Endodermal cell (in vitro differentiated cells): ENCODE measurements around the gene RELA. TPM values are rescaled to one million over a fixed set of nuclear protein-coding genes. Genes with fewer than 3 reads are reported as not detected.

ENCODE experiments used
- DNase-seq: peaks from one replicate; pipeline ENCODE4 v3.0.0-alpha.2; 2017
- H3K27ac ChIP-seq: 2 replicates; pipeline ENCODE4 v1.5.1; 2013; ENCODE audit warnings: mild to moderate bottlenecking, low read depth, low read length, moderate library complexity
- H3K27me3 ChIP-seq: 2 replicates; pipeline ENCODE4 v1.6.1; 2013; ENCODE audit warnings: mild to moderate bottlenecking, low read length, moderate library complexity; ENCODE audit not compliant: insufficient read depth, control insufficient read depth, poor library complexity, severe bottlenecking
- H3K36me3 ChIP-seq: 2 replicates; pipeline ENCODE4 v1.7.0; 2013; ENCODE audit warnings: mild to moderate bottlenecking, low read length, moderate library complexity; ENCODE audit not compliant: control insufficient read depth, insufficient read depth
- H3K4me1 ChIP-seq: one replicate; pipeline ENCODE4 v1.7.0; 2013; ENCODE audit warnings: low read length; ENCODE audit not compliant: control insufficient read depth, insufficient read depth
- H3K4me3 ChIP-seq: 2 replicates; pipeline ENCODE4 v1.5.1; 2013; ENCODE audit warnings: mild to moderate bottlenecking, low read length, moderate library complexity
- H3K9ac ChIP-seq: 2 replicates; pipeline ENCODE4 v1.6.1; 2013; ENCODE audit warnings: mild to moderate bottlenecking, low read length, moderate library complexity; ENCODE audit not compliant: poor library complexity, severe bottlenecking; ENCODE audit errors: extremely low read depth
- H3K9me3 ChIP-seq: 2 replicates; pipeline ENCODE4 v1.6.1; 2013; ENCODE audit warnings: mild to moderate bottlenecking, low read length, moderate library complexity; ENCODE audit not compliant: control insufficient read depth
- H3K27ac Mint-ChIP-seq: 2 replicates; pipeline ENCODE4 v1.8.0; 2020; ENCODE audit warnings: mixed read lengths
- H3K27me3 Mint-ChIP-seq: 2 replicates; pipeline ENCODE4 v1.8.0; 2021; ENCODE audit warnings: mild to moderate bottlenecking, mixed read lengths; ENCODE audit not compliant: insufficient read depth
- H3K36me3 Mint-ChIP-seq: 2 replicates; pipeline ENCODE4 v1.8.0; 2020; ENCODE audit warnings: low read depth, mixed read lengths
- H3K4me1 Mint-ChIP-seq: 2 replicates; pipeline ENCODE4 v1.8.0; 2020; ENCODE audit warnings: mixed read lengths
- H3K4me3 Mint-ChIP-seq: 2 replicates; pipeline ENCODE4 v1.8.0; 2020; ENCODE audit warnings: mild to moderate bottlenecking, moderate library complexity, mixed read lengths
- H3K9me3 Mint-ChIP-seq: 2 replicates; pipeline ENCODE4 v1.8.0; 2020; ENCODE audit warnings: mild to moderate bottlenecking, mixed read lengths
- CTCF ChIP-seq: fragments of 200-600 bp; sonication (generic); conservative IDR thresholded peaks from 2 replicates; pipeline ENCODE4 v1.5.0; 2021; ENCODE audit warnings: antibody characterized with exemption, mild to moderate bottlenecking
- WGBS, 2 experiments: methylation state at CpG; one replicate each; pipeline versions ENCODE4 v1.1.5 to v1.1.7; 2013; ENCODE audit warnings: missing lambda C conversion rate in 2 of 2, mixed read lengths in 1 of 2; ENCODE audit not compliant: insufficient coverage in 1 of 2, insufficient read length in 1 of 2; 5-methylcytosine and 5-hydroxymethylcytosine counted together
- total RNA-seq, 2 donors: library from RNA; stranded (reverse); fragmentation: NEBNext Ultra II Directional in 1 of 2; extraction: Animal tissue kit (Norgen Biotek cat#: 25700) in 1 of 2; gene quantifications; 2 replicates in 1 of 2; 3 replicates in 1 of 2; pipeline ENCODE4 v1.2.1, GENCODE V29; 2021

RELA gene
- total RNA-seq, 2 donors from 2014 or later, result 40.2 to 41.1 TPM

DNA sequence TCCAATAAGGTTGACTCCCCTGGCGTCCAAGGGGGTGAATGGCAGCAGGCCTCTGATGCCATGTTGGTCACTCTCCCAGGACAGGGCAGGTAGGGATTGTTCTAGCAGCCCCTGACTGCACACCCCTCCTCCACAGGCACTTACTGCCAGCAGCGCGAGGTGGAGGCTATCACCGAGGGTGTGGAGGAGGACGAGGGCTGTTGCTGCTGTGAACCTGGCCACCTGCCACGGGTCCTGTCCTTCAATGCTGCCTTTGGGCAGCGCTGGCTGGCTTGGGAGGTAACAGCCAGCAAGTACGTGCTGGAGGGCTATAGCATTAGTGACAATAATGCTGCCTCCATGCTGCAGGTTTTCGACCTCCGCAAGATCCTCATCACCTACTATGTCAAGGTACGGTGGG, 32.5 kb downstream of the RELA start:
- WGBS, 2 experiments, result 93 to 97% methylated on average over 10 to 11 of the region's 11 CpGs
- peaks cover 50% of the 10 kb centered on the region for H3K36me3 Mint-ChIP-seq
- no peaks in the 10 kb centered on the region for H3K9me3 Mint-ChIP-seq

DNA sequence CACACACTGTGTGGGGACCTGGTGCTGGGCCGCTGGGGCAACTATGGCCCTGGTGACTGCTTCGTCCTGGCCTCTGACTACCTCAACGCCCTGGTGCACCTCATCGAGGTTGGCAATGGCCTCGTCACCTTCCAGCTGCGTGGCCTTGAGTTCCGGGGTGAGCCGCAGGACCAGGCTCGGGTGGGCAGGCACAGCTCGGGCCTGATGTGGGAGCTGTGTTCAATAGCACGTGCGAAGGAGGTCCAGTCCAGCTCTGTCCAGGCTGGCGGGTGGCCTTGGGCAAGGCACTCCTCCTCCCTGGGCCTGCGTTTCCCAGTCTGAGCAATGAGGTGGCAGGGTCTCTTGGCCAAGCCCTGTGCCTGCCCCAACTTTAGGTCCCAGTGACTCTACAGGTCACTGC, 33.1 kb downstream of the RELA start:
- H3K9me3 ChIP-seq, result no peaks in the 10 kb centered on the region
- no peak overlapping the region for H3K27ac ChIP-seq
- no peak overlapping the region for H3K4me3 ChIP-seq
- WGBS, 2 experiments, result 95 to 96% methylated on average over 13 to 14 of the region's 14 CpGs
- Mint-ChIP-seq H3K9me3 (no peaks in the 10 kb centered on the region), H3K4me3 (no peak overlapping the region), H3K27me3 (no peaks in the 10 kb centered on the region), H3K36me3 (peaks cover 46% of the 10 kb centered on the region), H3K4me1 (no peaks in the 10 kb centered on the region), H3K27ac (no peak overlapping the region)
- no peak for DNase-seq
- no peak overlapping the region for H3K9ac ChIP-seq
- no peak for TF ChIP-seq CTCF
- no peaks in the 10 kb centered on the region for H3K27me3 ChIP-seq
- peaks cover 61% of the 10 kb centered on the region for H3K36me3 ChIP-seq
- H3K4me1 ChIP-seq, result no peaks in the 10 kb centered on the region

More for the DNA sequence above, 32.5 kb downstream of the RELA start:
- TF ChIP-seq CTCF, result no peak
- peaks cover 68% of the 10 kb centered on the region for H3K36me3 ChIP-seq
- no peaks in the 10 kb centered on the region for H3K27me3 ChIP-seq
- no peak overlapping the region for H3K4me3 Mint-ChIP-seq
- no peaks in the 10 kb centered on the region for H3K27me3 Mint-ChIP-seq
- no peak for DNase-seq
- no peak overlapping the region for H3K27ac Mint-ChIP-seq
- no peak overlapping the region for H3K9ac ChIP-seq
- no peak overlapping the region for H3K27ac ChIP-seq
- H3K4me3 ChIP-seq, result no peak overlapping the region
- no peaks in the 10 kb centered on the region for H3K4me1 Mint-ChIP-seq
- H3K9me3 ChIP-seq, result no peaks in the 10 kb centered on the region
- H3K4me1 ChIP-seq, result no peaks in the 10 kb centered on the region

GRCh38 chr11:65627202-65627601, 35.5 kb downstream of the RELA start:
- H3K36me3 ChIP-seq, result peaks cover 71% of the 10 kb centered on the region
- no peaks in the 10 kb centered on the region for H3K9me3 ChIP-seq
- Mint-ChIP-seq H3K4me3 (no peak overlapping the region), H3K36me3 (peaks cover 60% of the 10 kb centered on the region), H3K27ac (no peak overlapping the region), H3K27me3 (no peaks in the 10 kb centered on the region), H3K9me3 (no peaks in the 10 kb centered on the region), H3K4me1 (no peaks in the 10 kb centered on the region)
- H3K9ac ChIP-seq, result no peak overlapping the region
- no peaks in the 10 kb centered on the region for H3K4me1 ChIP-seq
- no peaks in the 10 kb centered on the region for H3K27me3 ChIP-seq
- no peak for DNase-seq
- no peak for TF ChIP-seq CTCF
- 95% methylated on average over 11 to 13 of the region's 13 CpGs for WGBS, 2 experiments
- no peak overlapping the region for H3K4me3 ChIP-seq
- H3K27ac ChIP-seq, result no peak overlapping the region
